HG02981 (cell line): Measurements from ENCODE around the gene LRRC9.
A peak's percentile ranks its signal among the peaks of the same experiment; 100 is the strongest.
"Not testable (repeated sequence)": the region's sequence is repeated elsewhere in the genome, so short reads cannot be mapped to it uniquely, and the experiment has no call there.

Source experiments
- ATAC-seq: cut with Tn5 transposase; IDR thresholded peaks from one replicate; pipeline ENCODE4 v1.9.1; 2021; ENCODE audit warnings: mild to moderate bottlenecking, moderate library complexity; ENCODE audit not compliant: unreplicated experiment

The LRRC9 gene

GRCh38 chr14:59919570-59920377 lies at the start of gene LRRC9:
LRRC9 (plus strand) TSS chr14:59920144.
- ATAC-seq: no peak

- peak; percentile 43 for ATAC-seq
Measured at GRCh38 chr14:59870277-59871165, 49.4 kb upstream of the LRRC9 start, which contains the start of gene RTN1. RTN1 (minus strand) TSS chr14:59870776; CDS start chr14:59870630, 146 bp downstream.

GRCh38 chr14:59871166-59871495 lies 48.8 kb upstream of the LRRC9 start:
- no peak for ATAC-seq

GRCh38 chr14:59882957-59883356 lies 37.0 kb upstream of the LRRC9 start:
- no peak for ATAC-seq

- ATAC-seq: no peak
Measured at GRCh38 chr14:59890676-59891075, 29.3 kb upstream of the LRRC9 start.

- no peak for ATAC-seq
Measured at GRCh38 chr14:59895721-59896120, 24.2 kb upstream of the LRRC9 start.

- ATAC-seq: no peak
Measured at GRCh38 chr14:59897757-59898383, 22.1 kb upstream of the LRRC9 start.

GRCh38 chr14:59900556-59900955 lies 19.4 kb upstream of the LRRC9 start:
- ATAC-seq: no peak

GRCh38 chr14:59904184-59904583 lies 15.8 kb upstream of the LRRC9 start:
- no peak for ATAC-seq

GRCh38 chr14:59905188-59905587 lies 14.8 kb upstream of the LRRC9 start:
- no peak for ATAC-seq

GRCh38 chr14:59912443-59912842 lies 7.5 kb upstream of the LRRC9 start:
- no peak for ATAC-seq

GRCh38 chr14:59913187-59913586 lies 6.8 kb upstream of the LRRC9 start:
- ATAC-seq: no peak

- no peak for ATAC-seq
Measured at GRCh38 chr14:59918824-59919569, 947 bp upstream of the LRRC9 start.

- ATAC-seq: no peak
Measured at GRCh38 chr14:59920378-59920683, 387 bp downstream of the LRRC9 start.

- ATAC-seq: no peak
Measured at GRCh38 chr14:59925797-59926196, 5.9 kb downstream of the LRRC9 start.

- ATAC-seq: no peak
Measured at GRCh38 chr14:59926534-59926933, 6.6 kb downstream of the LRRC9 start.

GRCh38 chr14:59931237-59931636 lies 11.3 kb downstream of the LRRC9 start:
- ATAC-seq: no peak

- no peak for ATAC-seq
Measured at GRCh38 chr14:59936145-59936544, 16.2 kb downstream of the LRRC9 start.

- ATAC-seq: no peak
Measured at GRCh38 chr14:59939828-59940227, 19.9 kb downstream of the LRRC9 start.

GRCh38 chr14:59942296-59942862 lies 22.4 kb downstream of the LRRC9 start:
- not testable (repeated sequence) for ATAC-seq

- ATAC-seq: no peak
Measured at GRCh38 chr14:59944909-59945308, 25.0 kb downstream of the LRRC9 start.
